Measurements from ENCODE around the gene HAPLN3.

GRCh38 chr15:88904624-88905327, 9.4 kb upstream of the HAPLN3 start:
- TF ChIP-seq, protein P1, sequence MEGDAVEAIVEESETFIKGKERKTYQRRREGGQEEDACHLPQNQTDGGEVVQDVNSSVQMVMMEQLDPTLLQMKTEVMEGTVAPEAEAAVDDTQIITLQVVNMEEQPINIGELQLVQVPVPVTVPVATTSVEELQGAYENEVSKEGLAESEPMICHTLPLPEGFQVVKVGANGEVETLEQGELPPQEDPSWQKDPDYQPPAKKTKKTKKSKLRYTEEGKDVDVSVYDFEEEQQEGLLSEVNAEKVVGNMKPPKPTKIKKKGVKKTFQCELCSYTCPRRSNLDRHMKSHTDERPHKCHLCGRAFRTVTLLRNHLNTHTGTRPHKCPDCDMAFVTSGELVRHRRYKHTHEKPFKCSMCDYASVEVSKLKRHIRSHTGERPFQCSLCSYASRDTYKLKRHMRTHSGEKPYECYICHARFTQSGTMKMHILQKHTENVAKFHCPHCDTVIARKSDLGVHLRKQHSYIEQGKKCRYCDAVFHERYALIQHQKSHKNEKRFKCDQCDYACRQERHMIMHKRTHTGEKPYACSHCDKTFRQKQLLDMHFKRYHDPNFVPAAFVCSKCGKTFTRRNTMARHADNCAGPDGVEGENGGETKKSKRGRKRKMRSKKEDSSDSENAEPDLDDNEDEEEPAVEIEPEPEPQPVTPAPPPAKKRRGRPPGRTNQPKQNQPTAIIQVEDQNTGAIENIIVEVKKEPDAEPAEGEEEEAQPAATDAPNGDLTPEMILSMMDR (IDR thresholded peaks at IDR 0.05): peak; percentile 99
- no peak for TF ChIP-seq POLR2A (IDR thresholded peaks at IDR 0.05; ENCODE audit: low read length)

Data from A549 (cell line).